Measurements from ENCODE around the gene NDUFC1. TPM values are rescaled to one million over a fixed set of nuclear protein-coding genes. Genes with fewer than 3 reads are reported as not detected.
A peak's percentile ranks its signal among the peaks of the same experiment; 100 is the strongest.

Gene NDUFC1
- total and polyA plus RNA-seq, 9 of the 15 experiments (the other 6 are each of a cell fraction or from before 2014, with no cell fraction given) = 58.9 to 378 (median 120) TPM

DNA sequence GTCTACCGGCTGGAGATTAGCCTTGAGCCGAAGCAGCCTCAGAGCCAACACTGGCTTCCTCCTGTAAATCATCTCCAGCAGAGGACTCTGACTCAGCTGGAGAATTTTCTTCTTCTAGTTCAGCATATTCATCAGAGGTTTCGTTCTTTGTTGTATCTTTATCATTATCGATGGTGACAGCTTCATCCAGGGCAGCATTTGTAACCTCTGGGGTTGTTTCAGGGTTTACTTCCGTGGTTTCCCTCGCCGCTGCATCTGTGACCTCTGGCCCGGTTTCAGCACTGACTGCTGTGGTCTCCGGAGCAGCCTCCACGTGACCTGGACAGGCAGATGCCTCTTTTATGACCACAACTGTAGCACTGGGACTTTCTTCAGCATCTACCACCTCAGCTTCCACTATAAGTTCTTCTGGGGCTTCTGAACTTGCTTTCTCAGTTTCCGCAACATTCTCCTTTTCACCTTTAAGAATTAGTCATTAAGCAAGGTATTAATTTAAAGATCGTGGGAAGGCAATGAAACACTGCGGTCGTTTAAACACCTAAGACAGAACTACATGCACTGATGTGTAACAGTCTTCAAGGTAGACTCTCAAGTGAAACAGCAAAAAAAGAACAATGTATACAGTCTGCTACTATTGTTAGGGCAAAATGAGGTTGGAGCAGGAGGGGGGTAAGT is 35.6 kb downstream of the NDUFC1 start (continued):
- TF ChIP-seq ZEB2 (IDR thresholded peaks at IDR 0.05) (peak; percentile 65; the same call in 1 of the 2 replicates), HDAC1 (IDR thresholded peaks at IDR 0.05) (peak in 1 of 2 experiments; percentile 95; a peak in 3 of 4 replicates)
- TF ChIP-seq, protein P1, sequence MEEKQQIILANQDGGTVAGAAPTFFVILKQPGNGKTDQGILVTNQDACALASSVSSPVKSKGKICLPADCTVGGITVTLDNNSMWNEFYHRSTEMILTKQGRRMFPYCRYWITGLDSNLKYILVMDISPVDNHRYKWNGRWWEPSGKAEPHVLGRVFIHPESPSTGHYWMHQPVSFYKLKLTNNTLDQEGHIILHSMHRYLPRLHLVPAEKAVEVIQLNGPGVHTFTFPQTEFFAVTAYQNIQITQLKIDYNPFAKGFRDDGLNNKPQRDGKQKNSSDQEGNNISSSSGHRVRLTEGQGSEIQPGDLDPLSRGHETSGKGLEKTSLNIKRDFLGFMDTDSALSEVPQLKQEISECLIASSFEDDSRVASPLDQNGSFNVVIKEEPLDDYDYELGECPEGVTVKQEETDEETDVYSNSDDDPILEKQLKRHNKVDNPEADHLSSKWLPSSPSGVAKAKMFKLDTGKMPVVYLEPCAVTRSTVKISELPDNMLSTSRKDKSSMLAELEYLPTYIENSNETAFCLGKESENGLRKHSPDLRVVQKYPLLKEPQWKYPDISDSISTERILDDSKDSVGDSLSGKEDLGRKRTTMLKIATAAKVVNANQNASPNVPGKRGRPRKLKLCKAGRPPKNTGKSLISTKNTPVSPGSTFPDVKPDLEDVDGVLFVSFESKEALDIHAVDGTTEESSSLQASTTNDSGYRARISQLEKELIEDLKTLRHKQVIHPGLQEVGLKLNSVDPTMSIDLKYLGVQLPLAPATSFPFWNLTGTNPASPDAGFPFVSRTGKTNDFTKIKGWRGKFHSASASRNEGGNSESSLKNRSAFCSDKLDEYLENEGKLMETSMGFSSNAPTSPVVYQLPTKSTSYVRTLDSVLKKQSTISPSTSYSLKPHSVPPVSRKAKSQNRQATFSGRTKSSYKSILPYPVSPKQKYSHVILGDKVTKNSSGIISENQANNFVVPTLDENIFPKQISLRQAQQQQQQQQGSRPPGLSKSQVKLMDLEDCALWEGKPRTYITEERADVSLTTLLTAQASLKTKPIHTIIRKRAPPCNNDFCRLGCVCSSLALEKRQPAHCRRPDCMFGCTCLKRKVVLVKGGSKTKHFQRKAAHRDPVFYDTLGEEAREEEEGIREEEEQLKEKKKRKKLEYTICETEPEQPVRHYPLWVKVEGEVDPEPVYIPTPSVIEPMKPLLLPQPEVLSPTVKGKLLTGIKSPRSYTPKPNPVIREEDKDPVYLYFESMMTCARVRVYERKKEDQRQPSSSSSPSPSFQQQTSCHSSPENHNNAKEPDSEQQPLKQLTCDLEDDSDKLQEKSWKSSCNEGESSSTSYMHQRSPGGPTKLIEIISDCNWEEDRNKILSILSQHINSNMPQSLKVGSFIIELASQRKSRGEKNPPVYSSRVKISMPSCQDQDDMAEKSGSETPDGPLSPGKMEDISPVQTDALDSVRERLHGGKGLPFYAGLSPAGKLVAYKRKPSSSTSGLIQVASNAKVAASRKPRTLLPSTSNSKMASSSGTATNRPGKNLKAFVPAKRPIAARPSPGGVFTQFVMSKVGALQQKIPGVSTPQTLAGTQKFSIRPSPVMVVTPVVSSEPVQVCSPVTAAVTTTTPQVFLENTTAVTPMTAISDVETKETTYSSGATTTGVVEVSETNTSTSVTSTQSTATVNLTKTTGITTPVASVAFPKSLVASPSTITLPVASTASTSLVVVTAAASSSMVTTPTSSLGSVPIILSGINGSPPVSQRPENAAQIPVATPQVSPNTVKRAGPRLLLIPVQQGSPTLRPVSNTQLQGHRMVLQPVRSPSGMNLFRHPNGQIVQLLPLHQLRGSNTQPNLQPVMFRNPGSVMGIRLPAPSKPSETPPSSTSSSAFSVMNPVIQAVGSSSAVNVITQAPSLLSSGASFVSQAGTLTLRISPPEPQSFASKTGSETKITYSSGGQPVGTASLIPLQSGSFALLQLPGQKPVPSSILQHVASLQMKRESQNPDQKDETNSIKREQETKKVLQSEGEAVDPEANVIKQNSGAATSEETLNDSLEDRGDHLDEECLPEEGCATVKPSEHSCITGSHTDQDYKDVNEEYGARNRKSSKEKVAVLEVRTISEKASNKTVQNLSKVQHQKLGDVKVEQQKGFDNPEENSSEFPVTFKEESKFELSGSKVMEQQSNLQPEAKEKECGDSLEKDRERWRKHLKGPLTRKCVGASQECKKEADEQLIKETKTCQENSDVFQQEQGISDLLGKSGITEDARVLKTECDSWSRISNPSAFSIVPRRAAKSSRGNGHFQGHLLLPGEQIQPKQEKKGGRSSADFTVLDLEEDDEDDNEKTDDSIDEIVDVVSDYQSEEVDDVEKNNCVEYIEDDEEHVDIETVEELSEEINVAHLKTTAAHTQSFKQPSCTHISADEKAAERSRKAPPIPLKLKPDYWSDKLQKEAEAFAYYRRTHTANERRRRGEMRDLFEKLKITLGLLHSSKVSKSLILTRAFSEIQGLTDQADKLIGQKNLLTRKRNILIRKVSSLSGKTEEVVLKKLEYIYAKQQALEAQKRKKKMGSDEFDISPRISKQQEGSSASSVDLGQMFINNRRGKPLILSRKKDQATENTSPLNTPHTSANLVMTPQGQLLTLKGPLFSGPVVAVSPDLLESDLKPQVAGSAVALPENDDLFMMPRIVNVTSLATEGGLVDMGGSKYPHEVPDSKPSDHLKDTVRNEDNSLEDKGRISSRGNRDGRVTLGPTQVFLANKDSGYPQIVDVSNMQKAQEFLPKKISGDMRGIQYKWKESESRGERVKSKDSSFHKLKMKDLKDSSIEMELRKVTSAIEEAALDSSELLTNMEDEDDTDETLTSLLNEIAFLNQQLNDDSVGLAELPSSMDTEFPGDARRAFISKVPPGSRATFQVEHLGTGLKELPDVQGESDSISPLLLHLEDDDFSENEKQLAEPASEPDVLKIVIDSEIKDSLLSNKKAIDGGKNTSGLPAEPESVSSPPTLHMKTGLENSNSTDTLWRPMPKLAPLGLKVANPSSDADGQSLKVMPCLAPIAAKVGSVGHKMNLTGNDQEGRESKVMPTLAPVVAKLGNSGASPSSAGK (IDR thresholded peaks at IDR 0.05) = peak; percentile 34; the same call in 1 of the 2 replicates

Data from K562 (cell line).